ENCODE results near the gene DCAKD.

DNA sequence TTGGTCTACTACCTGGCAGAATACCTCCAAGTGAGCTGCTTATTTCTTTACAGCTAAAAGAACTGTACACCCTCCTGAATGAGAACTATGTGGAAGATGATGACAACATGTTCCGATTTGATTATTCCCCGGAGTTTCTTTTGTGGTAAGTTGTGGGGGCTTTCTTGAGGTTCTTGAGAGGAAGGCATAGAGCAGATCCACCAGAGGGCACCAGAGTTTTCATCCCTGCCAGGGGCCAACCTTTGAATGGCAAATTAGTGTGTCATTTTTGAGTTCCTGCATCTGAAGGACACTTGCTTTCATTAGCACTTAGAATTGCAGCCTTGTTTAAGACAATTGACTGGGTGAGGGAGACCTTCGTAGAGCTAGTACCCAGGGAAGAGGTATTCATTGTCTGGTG, 44.7 kb upstream of the DCAKD start:
- TF ChIP-seq ZNF138 (CRISPR knock-in tag; conservative IDR thresholded peaks at IDR 0.05) (no peak), ATF3 (CRISPR knock-in tag; conservative IDR thresholded peaks at IDR 0.05) (no peak), IRF2 (CRISPR knock-in tag; IDR thresholded peaks at IDR 0.05; ENCODE audit: borderline replicate concordance, low read depth) (no peak), MXD4 (CRISPR knock-in tag; IDR thresholded peaks at IDR 0.05; ENCODE audit: borderline replicate concordance) (no peak), FOXK1 (CRISPR knock-in tag; IDR thresholded peaks at IDR 0.05) (no peak), USF1 (CRISPR knock-in tag; IDR thresholded peaks at IDR 0.05) (no peak), SMAD4 (CRISPR knock-in tag; IDR thresholded peaks at IDR 0.05) (no peak), EMX1 (CRISPR knock-in tag; IDR thresholded peaks at IDR 0.05) (no peak), JAZF1 (CRISPR knock-in tag; IDR thresholded peaks at IDR 0.05) (no peak), NR3C1 (CRISPR knock-in tag; conservative IDR thresholded peaks at IDR 0.05; ENCODE audit: low read depth) (no peak)
- TF ChIP-seq, protein P1, sequence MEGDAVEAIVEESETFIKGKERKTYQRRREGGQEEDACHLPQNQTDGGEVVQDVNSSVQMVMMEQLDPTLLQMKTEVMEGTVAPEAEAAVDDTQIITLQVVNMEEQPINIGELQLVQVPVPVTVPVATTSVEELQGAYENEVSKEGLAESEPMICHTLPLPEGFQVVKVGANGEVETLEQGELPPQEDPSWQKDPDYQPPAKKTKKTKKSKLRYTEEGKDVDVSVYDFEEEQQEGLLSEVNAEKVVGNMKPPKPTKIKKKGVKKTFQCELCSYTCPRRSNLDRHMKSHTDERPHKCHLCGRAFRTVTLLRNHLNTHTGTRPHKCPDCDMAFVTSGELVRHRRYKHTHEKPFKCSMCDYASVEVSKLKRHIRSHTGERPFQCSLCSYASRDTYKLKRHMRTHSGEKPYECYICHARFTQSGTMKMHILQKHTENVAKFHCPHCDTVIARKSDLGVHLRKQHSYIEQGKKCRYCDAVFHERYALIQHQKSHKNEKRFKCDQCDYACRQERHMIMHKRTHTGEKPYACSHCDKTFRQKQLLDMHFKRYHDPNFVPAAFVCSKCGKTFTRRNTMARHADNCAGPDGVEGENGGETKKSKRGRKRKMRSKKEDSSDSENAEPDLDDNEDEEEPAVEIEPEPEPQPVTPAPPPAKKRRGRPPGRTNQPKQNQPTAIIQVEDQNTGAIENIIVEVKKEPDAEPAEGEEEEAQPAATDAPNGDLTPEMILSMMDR (IDR thresholded peaks at IDR 0.05), result no peak
- TF ChIP-seq, protein P2, sequence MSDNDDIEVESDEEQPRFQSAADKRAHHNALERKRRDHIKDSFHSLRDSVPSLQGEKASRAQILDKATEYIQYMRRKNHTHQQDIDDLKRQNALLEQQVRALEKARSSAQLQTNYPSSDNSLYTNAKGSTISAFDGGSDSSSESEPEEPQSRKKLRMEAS (CRISPR knock-in tag; IDR thresholded peaks at IDR 0.05), result no peak
- TF ChIP-seq, protein P3, sequence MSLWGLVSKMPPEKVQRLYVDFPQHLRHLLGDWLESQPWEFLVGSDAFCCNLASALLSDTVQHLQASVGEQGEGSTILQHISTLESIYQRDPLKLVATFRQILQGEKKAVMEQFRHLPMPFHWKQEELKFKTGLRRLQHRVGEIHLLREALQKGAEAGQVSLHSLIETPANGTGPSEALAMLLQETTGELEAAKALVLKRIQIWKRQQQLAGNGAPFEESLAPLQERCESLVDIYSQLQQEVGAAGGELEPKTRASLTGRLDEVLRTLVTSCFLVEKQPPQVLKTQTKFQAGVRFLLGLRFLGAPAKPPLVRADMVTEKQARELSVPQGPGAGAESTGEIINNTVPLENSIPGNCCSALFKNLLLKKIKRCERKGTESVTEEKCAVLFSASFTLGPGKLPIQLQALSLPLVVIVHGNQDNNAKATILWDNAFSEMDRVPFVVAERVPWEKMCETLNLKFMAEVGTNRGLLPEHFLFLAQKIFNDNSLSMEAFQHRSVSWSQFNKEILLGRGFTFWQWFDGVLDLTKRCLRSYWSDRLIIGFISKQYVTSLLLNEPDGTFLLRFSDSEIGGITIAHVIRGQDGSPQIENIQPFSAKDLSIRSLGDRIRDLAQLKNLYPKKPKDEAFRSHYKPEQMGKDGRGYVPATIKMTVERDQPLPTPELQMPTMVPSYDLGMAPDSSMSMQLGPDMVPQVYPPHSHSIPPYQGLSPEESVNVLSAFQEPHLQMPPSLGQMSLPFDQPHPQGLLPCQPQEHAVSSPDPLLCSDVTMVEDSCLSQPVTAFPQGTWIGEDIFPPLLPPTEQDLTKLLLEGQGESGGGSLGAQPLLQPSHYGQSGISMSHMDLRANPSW (CRISPR knock-in tag; conservative IDR thresholded peaks at IDR 0.05; ENCODE audit: low read depth), result no peak
